Measurements from ENCODE around the gene CCDC180. TPM values are rescaled to one million over a fixed set of nuclear protein-coding genes. Genes with fewer than 3 reads are reported as not detected.
"Not testable (repeated sequence)": the region's sequence is repeated elsewhere in the genome, so short reads cannot be mapped to it uniquely, and the experiment has no call there.

The CCDC180 gene
- total and polyA plus RNA-seq, 9 of the 15 experiments (the other 6 are each of a cell fraction or from before 2014, with no cell fraction given), result 0.56 to 4.2 (median 2.5) TPM

- H3K36me3 ChIP-seq (ENCODE audit: control insufficient read depth, insufficient read depth, low read length); DNase-seq (ENCODE audit: extremely low read depth in 1 of 4, low spot score in 3 of 4); H3K79me2 ChIP-seq (ENCODE audit: control insufficient read depth, insufficient read depth, low read length); H4K20me1 ChIP-seq (replicated peaks; ENCODE audit: control insufficient read depth, insufficient read depth, low read length); BruUV-seq (replicated peaks); CTCF ChIA-PET (ENCODE audit: low intra/inter-chr PET ratio); H3K27me3 ChIP-seq (ENCODE audit: control insufficient read depth in 2 of 2, insufficient read depth in 2 of 2, low read length in 2 of 2); intact Hi-C loops (cut with micrococcal nuclease); H3K4me1 ChIP-seq (replicated peaks in 1 of 2; ENCODE audit: control insufficient read depth in 2 of 2, insufficient read depth in 2 of 2, low read length in 2 of 2); in situ Hi-C loops (cut with MboI); H3K4me3 ChIP-seq; ATAC-seq; FAIRE-seq; H3K4me2 ChIP-seq (ENCODE audit: insufficient read depth, low read length); POLR2A ChIA-PET; H3K27ac ChIP-seq (ENCODE audit: extremely low read depth, low read depth, low read length); H2AFZ ChIP-seq (ENCODE audit: low read depth, low read length); H3K9me3 ChIP-seq (replicated peaks; ENCODE audit: control insufficient read depth, insufficient read depth, low read depth, low read length); H3K9me1 ChIP-seq (ENCODE audit: control insufficient read depth, insufficient read depth, low read length); H3K9ac ChIP-seq (ENCODE audit: insufficient read depth in 1 of 2, low read depth in 2 of 2, low read length in 2 of 2): not testable (repeated sequence)
- TF ChIP-seq ZNF184 (CRISPR knock-in tag; IDR thresholded peaks at IDR 0.05) (peak; percentile 90), KDM1A (IDR thresholded peaks at IDR 0.05) (0 out of 4 replicates have a peak, but pooled peaks of 1 of the 2 experiments have one; percentile 4)
- WGBS (ENCODE audit: insufficient coverage, low coverage, missing lambda C conversion rate), result 26% methylated on average over 5 of the region's 7 CpGs
Measured at GRCh38 chr9:97335622-97336021, 28.2 kb downstream of the CCDC180 start.

GRCh38 chr9:97348871-97349270 is 41.4 kb downstream of the CCDC180 start:
- Histone ChIP-seq H3K4me3 (no peak overlapping the region), H3K4me2 (ENCODE audit: insufficient read depth, low read length) (no peak overlapping the region), H3K36me3 (ENCODE audit: control insufficient read depth, insufficient read depth, low read length) (no peaks in the 10 kb centered on the region), H3K79me2 (ENCODE audit: control insufficient read depth, insufficient read depth, low read length) (no peaks in the 10 kb centered on the region), H2AFZ (ENCODE audit: low read depth, low read length) (no peak overlapping the region), H3K27me3 (ENCODE audit: control insufficient read depth in 2 of 2, insufficient read depth in 2 of 2, low read length in 2 of 2) (no peaks in the 10 kb centered on the region), H3K9me3 (replicated peaks; ENCODE audit: control insufficient read depth, insufficient read depth, low read depth, low read length) (no peaks in the 10 kb centered on the region), H4K20me1 (replicated peaks; ENCODE audit: control insufficient read depth, insufficient read depth, low read length) (no peaks in the 10 kb centered on the region), H3K9ac (ENCODE audit: insufficient read depth in 1 of 2, low read depth in 2 of 2, low read length in 2 of 2) (no peak overlapping the region), H3K9me1 (ENCODE audit: control insufficient read depth, insufficient read depth, low read length) (no peaks in the 10 kb centered on the region), H3K4me1 (replicated peaks in 1 of 2; ENCODE audit: control insufficient read depth in 2 of 2, insufficient read depth in 2 of 2, low read length in 2 of 2) (no peaks in the 10 kb centered on the region; a peak in 1 of 5 replicates), H3K27ac (ENCODE audit: extremely low read depth, low read depth, low read length) (no peak overlapping the region)
- ATAC-seq (no peak), DNase-seq (ENCODE audit: extremely low read depth in 1 of 4, low spot score in 3 of 4) (no peak), FAIRE-seq (no peak)
- intact Hi-C loops (cut with micrococcal nuclease), result no loop called here
- no TSS peak for BruUV-seq (replicated peaks)
- 61% methylated on average over 9 of the region's 10 CpGs for WGBS (ENCODE audit: insufficient coverage, low coverage, missing lambda C conversion rate)
- in situ Hi-C loops (cut with MboI), result no loop called here
- TF ChIP-seq, protein P1, sequence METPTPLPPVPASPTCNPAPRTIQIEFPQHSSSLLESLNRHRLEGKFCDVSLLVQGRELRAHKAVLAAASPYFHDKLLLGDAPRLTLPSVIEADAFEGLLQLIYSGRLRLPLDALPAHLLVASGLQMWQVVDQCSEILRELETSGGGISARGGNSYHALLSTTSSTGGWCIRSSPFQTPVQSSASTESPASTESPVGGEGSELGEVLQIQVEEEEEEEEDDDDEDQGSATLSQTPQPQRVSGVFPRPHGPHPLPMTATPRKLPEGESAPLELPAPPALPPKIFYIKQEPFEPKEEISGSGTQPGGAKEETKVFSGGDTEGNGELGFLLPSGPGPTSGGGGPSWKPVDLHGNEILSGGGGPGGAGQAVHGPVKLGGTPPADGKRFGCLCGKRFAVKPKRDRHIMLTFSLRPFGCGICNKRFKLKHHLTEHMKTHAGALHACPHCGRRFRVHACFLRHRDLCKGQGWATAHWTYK (CRISPR knock-in tag; IDR thresholded peaks at IDR 0.05), result no peak
- no peak for TF ChIP-seq TEAD2 (tag; IDR thresholded peaks at IDR 0.05)
- TF ChIP-seq MTA2 (IDR thresholded peaks at IDR 0.05; ENCODE audit: low read depth), result no peak
- TF ChIP-seq FOXJ3 (CRISPR knock-in tag; IDR thresholded peaks at IDR 0.05), result no peak
- ChIA-PET POLR2A (interaction anchor here (0.9 to 1.0 kb wide), 2 partner anchors 47 to 183 kb away, joined by 3 to 4 read pairs; no protein-coding TSS in a partner anchor), CTCF (ENCODE audit: low intra/inter-chr PET ratio) (no interaction called here)

Measured in K562 (cell line).